Ishikawa (cell line): Measurements from ENCODE around the gene EIF4A3.

Source experiments
- CEBPB ChIP-seq: IDR thresholded peaks from 2 replicates; pipeline ENCODE4 v1.6.1; 2012
- CREB1 ChIP-seq: IDR thresholded peaks from 2 replicates; pipeline ENCODE4 v1.6.1; 2012; ENCODE audit warnings: low read depth
- EGR1 ChIP-seq: IDR thresholded peaks from 2 replicates; pipeline ENCODE4 v1.6.1; 2012
- EP300 ChIP-seq: IDR thresholded peaks from 2 replicates; pipeline ENCODE4 v1.6.1; 2012; ENCODE audit warnings: borderline replicate concordance
- FOXM1 ChIP-seq: IDR thresholded peaks from 2 replicates; pipeline ENCODE4 v1.6.1; 2012; ENCODE audit warnings: low read depth, borderline replicate concordance
- MAX ChIP-seq: IDR thresholded peaks from 2 replicates; pipeline ENCODE4 v1.6.1; 2012
- NFIC ChIP-seq: IDR thresholded peaks from 2 replicates; pipeline ENCODE4 v1.6.1; 2012
- RAD21 ChIP-seq: IDR thresholded peaks from 2 replicates; pipeline ENCODE4 v1.6.1; 2012; ENCODE audit warnings: low read depth
- TAF1 ChIP-seq: IDR thresholded peaks from 2 replicates; pipeline ENCODE4 v1.6.1; 2012; ENCODE audit warnings: low read depth, mild to moderate bottlenecking
- TCF12 ChIP-seq: IDR thresholded peaks from 2 replicates; pipeline ENCODE4 v1.6.1; 2012; ENCODE audit warnings: low read depth
- TEAD4 ChIP-seq: IDR thresholded peaks from 2 replicates; pipeline ENCODE4 v1.6.1; 2012
- USF1 ChIP-seq: IDR thresholded peaks from 2 replicates; pipeline ENCODE4 v1.6.1; 2012
- YY1 ChIP-seq: IDR thresholded peaks from 2 replicates; pipeline ENCODE4 v1.6.1; 2012; ENCODE audit warnings: low read depth
- ZBTB7A ChIP-seq: IDR thresholded peaks from 2 replicates; pipeline ENCODE4 v1.6.1; 2012; ENCODE audit warnings: low read depth
- TF ChIP-seq, protein P1 (sequence below): IDR thresholded peaks from 2 replicates; pipeline ENCODE4 v1.6.1; 2012; ENCODE audit warnings: low read depth, mild to moderate bottlenecking

Gene EIF4A3

DNA sequence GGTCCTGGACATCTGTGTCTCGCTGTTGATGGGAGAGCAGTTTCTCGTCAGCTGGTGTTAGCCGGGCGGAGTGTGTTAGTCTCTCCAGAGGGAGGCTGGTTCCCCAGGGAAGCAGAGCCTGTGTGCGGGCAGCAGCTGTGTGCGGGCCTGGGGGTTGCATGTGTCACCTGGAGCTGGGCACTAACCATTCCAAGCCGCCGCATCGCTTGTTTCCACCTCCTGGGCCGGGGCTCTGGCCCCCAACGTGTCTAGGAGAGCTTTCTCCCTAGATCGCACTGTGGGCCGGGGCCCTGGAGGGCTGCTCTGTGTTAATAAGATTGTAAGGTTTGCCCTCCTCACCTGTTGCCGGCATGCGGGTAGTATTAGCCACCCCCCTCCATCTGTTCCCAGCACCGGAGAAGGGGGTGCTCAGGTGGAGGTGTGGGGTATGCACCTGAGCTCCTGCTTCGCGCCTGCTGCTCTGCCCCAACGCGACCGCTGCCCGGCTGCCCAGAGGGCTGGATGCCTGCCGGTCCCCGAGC, 27.6 kb downstream of the EIF4A3 start:
- no peak for TF ChIP-seq NFIC
- no peak for TF ChIP-seq CEBPB
- no peak for TF ChIP-seq TEAD4
- no peak for TF ChIP-seq MAX
- TF ChIP-seq, protein P1, sequence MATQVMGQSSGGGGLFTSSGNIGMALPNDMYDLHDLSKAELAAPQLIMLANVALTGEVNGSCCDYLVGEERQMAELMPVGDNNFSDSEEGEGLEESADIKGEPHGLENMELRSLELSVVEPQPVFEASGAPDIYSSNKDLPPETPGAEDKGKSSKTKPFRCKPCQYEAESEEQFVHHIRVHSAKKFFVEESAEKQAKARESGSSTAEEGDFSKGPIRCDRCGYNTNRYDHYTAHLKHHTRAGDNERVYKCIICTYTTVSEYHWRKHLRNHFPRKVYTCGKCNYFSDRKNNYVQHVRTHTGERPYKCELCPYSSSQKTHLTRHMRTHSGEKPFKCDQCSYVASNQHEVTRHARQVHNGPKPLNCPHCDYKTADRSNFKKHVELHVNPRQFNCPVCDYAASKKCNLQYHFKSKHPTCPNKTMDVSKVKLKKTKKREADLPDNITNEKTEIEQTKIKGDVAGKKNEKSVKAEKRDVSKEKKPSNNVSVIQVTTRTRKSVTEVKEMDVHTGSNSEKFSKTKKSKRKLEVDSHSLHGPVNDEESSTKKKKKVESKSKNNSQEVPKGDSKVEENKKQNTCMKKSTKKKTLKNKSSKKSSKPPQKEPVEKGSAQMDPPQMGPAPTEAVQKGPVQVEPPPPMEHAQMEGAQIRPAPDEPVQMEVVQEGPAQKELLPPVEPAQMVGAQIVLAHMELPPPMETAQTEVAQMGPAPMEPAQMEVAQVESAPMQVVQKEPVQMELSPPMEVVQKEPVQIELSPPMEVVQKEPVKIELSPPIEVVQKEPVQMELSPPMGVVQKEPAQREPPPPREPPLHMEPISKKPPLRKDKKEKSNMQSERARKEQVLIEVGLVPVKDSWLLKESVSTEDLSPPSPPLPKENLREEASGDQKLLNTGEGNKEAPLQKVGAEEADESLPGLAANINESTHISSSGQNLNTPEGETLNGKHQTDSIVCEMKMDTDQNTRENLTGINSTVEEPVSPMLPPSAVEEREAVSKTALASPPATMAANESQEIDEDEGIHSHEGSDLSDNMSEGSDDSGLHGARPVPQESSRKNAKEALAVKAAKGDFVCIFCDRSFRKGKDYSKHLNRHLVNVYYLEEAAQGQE = no peak
- TF ChIP-seq RAD21 = no peak
- no peak for TF ChIP-seq ZBTB7A
- no peak for TF ChIP-seq EP300
- no peak for TF ChIP-seq YY1
- no peak for TF ChIP-seq TCF12
- no peak for TF ChIP-seq CREB1
- no peak for TF ChIP-seq USF1
- no peak for TF ChIP-seq FOXM1
- TF ChIP-seq EGR1 = no peak
- TF ChIP-seq TAF1 = no peak

- TF ChIP-seq YY1 (no peak), EP300 (no peak), FOXM1 (no peak), ZBTB7A (no peak), USF1 (no peak), TEAD4 (no peak), NFIC (no peak), EGR1 (no peak), CEBPB (no peak), TAF1 (no peak), RAD21 (no peak), TCF12 (no peak), MAX (no peak), CREB1 (no peak)
- TF ChIP-seq, protein P1 = no peak
Observed at GRCh38 chr17:80118601-80119270, 28.2 kb downstream of the EIF4A3 start.

- no peak for TF ChIP-seq EGR1
- TF ChIP-seq FOXM1 = no peak
- no peak for TF ChIP-seq EP300
- no peak for TF ChIP-seq RAD21
- TF ChIP-seq ZBTB7A = no peak
- no peak for TF ChIP-seq TAF1
- TF ChIP-seq, protein P1 = no peak
- no peak for TF ChIP-seq TCF12
- TF ChIP-seq CEBPB = no peak
- no peak for TF ChIP-seq YY1
- no peak for TF ChIP-seq USF1
- TF ChIP-seq NFIC = no peak
- TF ChIP-seq MAX = no peak
- no peak for TF ChIP-seq CREB1
- TF ChIP-seq TEAD4 = no peak
Observed at GRCh38 chr17:80117491-80118401, 29.2 kb downstream of the EIF4A3 start.
